GM19455 (cell line): ENCODE measurements around the gene NGDN.
"Not testable (repeated sequence)": the region's sequence is repeated elsewhere in the genome, so short reads cannot be mapped to it uniquely, and the experiment has no call there.

Experiments used
- ATAC-seq: cut with Tn5 transposase; IDR thresholded peaks from one replicate; pipeline ENCODE4 v1.9.1; 2021; ENCODE audit not compliant: unreplicated experiment

The NGDN gene

GRCh38 chr14:23469127-23469905 lies at the start of gene NGDN:
Gene NGDN (plus strand): TSS chr14:23469703. CDS start chr14:23469716, 13 bp downstream.
- peak; percentile 96 for ATAC-seq

GRCh38 chr14:23421594-23421993 lies 47.9 kb upstream of the NGDN start:
- no peak for ATAC-seq

- no peak for ATAC-seq
Observed at GRCh38 chr14:23423657-23424056, 45.8 kb upstream of the NGDN start.

GRCh38 chr14:23425169-23425568 lies 44.3 kb upstream of the NGDN start:
- no peak for ATAC-seq

- not testable (repeated sequence) for ATAC-seq
Observed at GRCh38 chr14:23425798-23426197, 43.7 kb upstream of the NGDN start.

- ATAC-seq = no peak
Observed at GRCh38 chr14:23428686-23429495, 40.6 kb upstream of the NGDN start.

- no peak for ATAC-seq
Observed at GRCh38 chr14:23430016-23430722, 39.3 kb upstream of the NGDN start.

- ATAC-seq = no peak
Observed at GRCh38 chr14:23430723-23431085, 38.8 kb upstream of the NGDN start.

- no peak for ATAC-seq
Observed at GRCh38 chr14:23431486-23431885, 38.0 kb upstream of the NGDN start.

GRCh38 chr14:23432102-23432925 lies 37.2 kb upstream of the NGDN start:
- ATAC-seq = no peak

GRCh38 chr14:23432946-23433345 lies 36.6 kb upstream of the NGDN start:
- no peak for ATAC-seq

GRCh38 chr14:23433457-23433856 lies 36.0 kb upstream of the NGDN start:
- ATAC-seq = no peak

- ATAC-seq = no peak
Observed at GRCh38 chr14:23434488-23435222, 34.8 kb upstream of the NGDN start.

- ATAC-seq = no peak
Observed at GRCh38 chr14:23435543-23436326, 33.8 kb upstream of the NGDN start, which contains the start of gene MYH7. Gene MYH7 (minus strand): TSS chr14:23435660. CDS start chr14:23433732, 1,928 bp downstream.

- no peak for ATAC-seq
Observed at GRCh38 chr14:23436327-23437132, 33.0 kb upstream of the NGDN start.

GRCh38 chr14:23437133-23438100 lies 32.1 kb upstream of the NGDN start:
- ATAC-seq = no peak
